CD4-positive, alpha-beta memory T cell (primary cell): ENCODE measurements around the gene KIF26B. TPM values are rescaled to one million over a fixed set of nuclear protein-coding genes. Genes with fewer than 3 reads are reported as not detected.
A peak's percentile ranks its signal among the peaks of the same experiment; 100 is the strongest.

Experiments used
- CTCF ChIA-PET: fragments of 350-600 bp; sonication (Branson Sonifier 250); formaldehyde crosslinking; loops from one replicate; lab custom pipeline; 2021; ENCODE audit warnings: inconsistent platforms; ENCODE audit not compliant: partially characterized antibody; lab: Charles Lee
- POLR2A ChIA-PET: fragments of 350-600 bp; sonication (Branson Sonifier 250); formaldehyde crosslinking; loops from one replicate; lab custom pipeline; 2021; ENCODE audit not compliant: partially characterized antibody; lab: Charles Lee
- DNase-seq, 5 donors: peaks; one replicate each; pipeline versions ENCODE4 v3.0.0 to v3.0.0-alpha.2; 2020 to 2022; ENCODE audit warnings: mixed read lengths in 1 of 5
- H3K27ac ChIP-seq: one replicate; pipeline ENCODE4 v1.7.0; 2013; ENCODE audit warnings: low read depth, low read length
- H3K27me3 ChIP-seq: 2 replicates; pipeline ENCODE4 v1.7.0; 2013; ENCODE audit warnings: mild to moderate bottlenecking, low read length, moderate library complexity; ENCODE audit not compliant: insufficient read depth
- H3K36me3 ChIP-seq: 2 replicates; pipeline ENCODE4 v1.7.0; 2013; ENCODE audit warnings: mild to moderate bottlenecking, low read length, moderate library complexity; ENCODE audit not compliant: insufficient read depth
- H3K4me1 ChIP-seq: 2 replicates; pipeline ENCODE4 v1.7.0; 2013; ENCODE audit warnings: mild to moderate bottlenecking, low read length, moderate library complexity; ENCODE audit not compliant: insufficient read depth
- H3K4me3 ChIP-seq, 2 donors: one replicate each; pipeline ENCODE4 v1.7.0; 2013; ENCODE audit warnings: low read length in 2 of 2, mild to moderate bottlenecking in 1 of 2
- H3K9me3 ChIP-seq, 2 donors: one replicate each; pipeline ENCODE4 v1.7.0; 2013; ENCODE audit warnings: low read length in 2 of 2, control low read depth in 1 of 2; ENCODE audit not compliant: control insufficient read depth in 1 of 2
- H3K27ac Mint-ChIP-seq, 7 donors: one replicate each; pipeline ENCODE4 v1.8.0; 2020 to 2021; ENCODE audit warnings: mixed read lengths in 7 of 7, mild to moderate bottlenecking in 6 of 7, inconsistent platforms in 3 of 7, moderate library complexity in 3 of 7
- H3K27me3 Mint-ChIP-seq, 2 donors: one replicate each; pipeline ENCODE4 v1.8.0; 2020 to 2021; ENCODE audit warnings: mixed read lengths in 2 of 2
- H3K36me3 Mint-ChIP-seq, 2 donors: one replicate each; pipeline ENCODE4 v1.8.0; 2020 to 2021; ENCODE audit warnings: mixed read lengths in 2 of 2, inconsistent platforms in 1 of 2, mild to moderate bottlenecking in 1 of 2
- H3K4me1 Mint-ChIP-seq, 4 donors: one replicate each; pipeline ENCODE4 v1.8.0; 2020 to 2021; ENCODE audit warnings: mixed read lengths in 4 of 4, mild to moderate bottlenecking in 1 of 4
- H3K4me3 Mint-ChIP-seq, 8 donors: one replicate each; pipeline ENCODE4 v1.8.0; 2020 to 2021; ENCODE audit warnings: mixed read lengths in 8 of 8, mild to moderate bottlenecking in 7 of 8, moderate library complexity in 6 of 8, inconsistent platforms in 3 of 8
- H3K9me3 Mint-ChIP-seq, 8 donors: one replicate each; pipeline ENCODE4 v1.8.0; 2020 to 2021; ENCODE audit warnings: mixed read lengths in 8 of 8, mild to moderate bottlenecking in 5 of 8, inconsistent platforms in 3 of 8, moderate library complexity in 1 of 8
- intact Hi-C: fragments of 100-400 bp; cut with micrococcal nuclease; formaldehyde crosslinking; loops from one replicate; pipeline ENCODE4 v1.15.1; 2023
- polyA plus RNA-seq, 2 donors: library from polyadenylated mRNA; unstranded; fragments of 300-500 nt; fragmentation: Illumina TruSeq; gene quantifications; one replicate each; pipeline ENCODE4 v1.2.3, GENCODE V29; 2021
- total RNA-seq, 2 experiments: library from RNA; stranded (reverse); gene quantifications; one replicate each; pipeline ENCODE4 v1.2.3, GENCODE V29; 2021

The KIF26B gene
- total and polyA plus RNA-seq, 4 experiments from 2014 or later = 0.10 TPM; not detected in 3

- no peak for DNase-seq
- no peaks in the 10 kb centered on the region for H3K4me1 Mint-ChIP-seq
- no peak overlapping the region for H3K27ac ChIP-seq
- no peaks in the 10 kb centered on the region for H3K36me3 ChIP-seq
- H3K4me3 ChIP-seq = no peak overlapping the region
- no peak overlapping the region for H3K27ac Mint-ChIP-seq
- no peak overlapping the region for H3K4me3 Mint-ChIP-seq
- no peaks in the 10 kb centered on the region for H3K27me3 ChIP-seq
- H3K9me3 ChIP-seq = no peaks in the 10 kb centered on the region
- H3K9me3 Mint-ChIP-seq = peaks cover 5 to 60% (median 33%) of the 10 kb centered on the region in 8 donors
- ChIA-PET POLR2A (no interaction called here), CTCF (no interaction called here)
- H3K36me3 Mint-ChIP-seq = peaks cover 48 to 79% of the 10 kb centered on the region in 2 donors
- H3K27me3 Mint-ChIP-seq = no peaks in the 10 kb centered on the region
- intact Hi-C loops = no loop called here
- no peaks in the 10 kb centered on the region for H3K4me1 ChIP-seq
Observed at GRCh38 chr1:245751116-245751515, 596.3 kb downstream of the KIF26B start.

GRCh38 chr1:245751726-245752470 is 597.1 kb downstream of the KIF26B start:
- H3K36me3 ChIP-seq = no peaks in the 10 kb centered on the region
- H3K27me3 ChIP-seq = no peaks in the 10 kb centered on the region
- Mint-ChIP-seq H3K4me3 (no peak overlapping the region), H3K4me1 (no peaks in the 10 kb centered on the region), H3K27me3 (no peaks in the 10 kb centered on the region), H3K27ac (no peak overlapping the region), H3K9me3 (peaks cover 5 to 60% (median 32%) of the 10 kb centered on the region in 8 donors), H3K36me3 (peaks cover 44 to 77% of the 10 kb centered on the region in 2 donors)
- H3K4me1 ChIP-seq = no peaks in the 10 kb centered on the region
- ChIA-PET POLR2A (no interaction called here), CTCF (no interaction called here)
- no peaks in the 10 kb centered on the region for H3K9me3 ChIP-seq
- DNase-seq = no peak
- intact Hi-C loops = no loop called here
- no peak overlapping the region for H3K27ac ChIP-seq
- no peak overlapping the region for H3K4me3 ChIP-seq

GRCh38 chr1:245752561-245752960 is 597.8 kb downstream of the KIF26B start:
- no peak overlapping the region for H3K4me3 Mint-ChIP-seq
- POLR2A ChIA-PET = no interaction called here
- no peaks in the 10 kb centered on the region for H3K27me3 Mint-ChIP-seq
- no peaks in the 10 kb centered on the region for H3K27me3 ChIP-seq
- intact Hi-C loops = no loop called here
- H3K4me3 ChIP-seq = no peak overlapping the region
- H3K4me1 ChIP-seq = no peaks in the 10 kb centered on the region
- no peak overlapping the region for H3K27ac ChIP-seq
- no peaks in the 10 kb centered on the region for H3K36me3 ChIP-seq
- H3K27ac Mint-ChIP-seq = peak overlapping the region in 1 of 7 donors; percentile 60
- peaks cover 5 to 62% (median 32%) of the 10 kb centered on the region in 8 donors for H3K9me3 Mint-ChIP-seq
- CTCF ChIA-PET = no interaction called here
- no peaks in the 10 kb centered on the region for H3K9me3 ChIP-seq
- no peak for DNase-seq
- H3K36me3 Mint-ChIP-seq = peaks cover 38 to 75% of the 10 kb centered on the region in 2 donors
- H3K4me1 Mint-ChIP-seq = no peaks in the 10 kb centered on the region

GRCh38 chr1:245753807-245754206 is 599.0 kb downstream of the KIF26B start:
- H3K9me3 ChIP-seq = no peaks in the 10 kb centered on the region
- intact Hi-C loops = no loop called here
- Mint-ChIP-seq H3K4me1 (no peaks in the 10 kb centered on the region), H3K27me3 (no peaks in the 10 kb centered on the region), H3K36me3 (peaks cover 33 to 72% of the 10 kb centered on the region in 2 donors), H3K4me3 (no peak overlapping the region), H3K27ac (no peak overlapping the region), H3K9me3 (peaks cover 9 to 70% (median 31%) of the 10 kb centered on the region in 8 donors)
- no peaks in the 10 kb centered on the region for H3K27me3 ChIP-seq
- DNase-seq = no peak
- POLR2A ChIA-PET = no interaction called here
- CTCF ChIA-PET = no interaction called here
- H3K27ac ChIP-seq = no peak overlapping the region
- no peaks in the 10 kb centered on the region for H3K4me1 ChIP-seq
- H3K4me3 ChIP-seq = no peak overlapping the region
- H3K36me3 ChIP-seq = no peaks in the 10 kb centered on the region

GRCh38 chr1:245754463-245754961 is 599.7 kb downstream of the KIF26B start:
- H3K27ac Mint-ChIP-seq = no peak overlapping the region
- intact Hi-C loops = no loop called here
- H3K4me1 ChIP-seq = no peaks in the 10 kb centered on the region
- H3K9me3 Mint-ChIP-seq = peaks cover 6 to 71% (median 34%) of the 10 kb centered on the region in 8 donors
- no peaks in the 10 kb centered on the region for H3K4me1 Mint-ChIP-seq
- H3K9me3 ChIP-seq = no peaks in the 10 kb centered on the region
- H3K36me3 Mint-ChIP-seq = peaks cover 33 to 70% of the 10 kb centered on the region in 2 donors
- H3K27me3 ChIP-seq = no peaks in the 10 kb centered on the region
- ChIA-PET CTCF (no interaction called here), POLR2A (no interaction called here)
- no peaks in the 10 kb centered on the region for H3K36me3 ChIP-seq
- H3K4me3 Mint-ChIP-seq = no peak overlapping the region
- H3K27me3 Mint-ChIP-seq = no peaks in the 10 kb centered on the region
- no peak for DNase-seq
- no peak overlapping the region for H3K4me3 ChIP-seq
- no peak overlapping the region for H3K27ac ChIP-seq
